SU-DHL-6 (cell line): Measurements from ENCODE around the gene ETF1.
"Not testable (repeated sequence)": the region's sequence is repeated elsewhere in the genome, so short reads cannot be mapped to it uniquely, and the experiment has no call there.

Experiments used
- H2AFZ ChIP-seq: fragments of 200-600 bp; sonication (generic); 2 replicates; pipeline ENCODE4 v1.6.1; 2014; ENCODE audit warnings: low read depth, mild to moderate bottlenecking, moderate library complexity, mixed read lengths, antibody characterized with exemption, low read length; ENCODE audit not compliant: severe bottlenecking
- H3F3A ChIP-seq: fragments of 200-600 bp; shearing (Covaris generic); 2 replicates; pipeline ENCODE4 v1.6.0; 2016; ENCODE audit warnings: antibody characterized with exemption, mild to moderate bottlenecking; ENCODE audit not compliant: insufficient read depth
- H3K27ac ChIP-seq: fragments of 200-600 bp; sonication (generic); 2 replicates; pipeline ENCODE4 v1.5.1; 2016; ENCODE audit warnings: low read depth, mild to moderate bottlenecking, low read length, moderate library complexity, mixed read lengths
- H3K27me3 ChIP-seq: fragments of 200-600 bp; sonication (generic), shearing (Covaris generic); 2 replicates; pipeline ENCODE4 v1.6.0; 2014; ENCODE audit warnings: mild to moderate bottlenecking, low read length
- H3K36me3 ChIP-seq: fragments of 200-600 bp; sonication (generic); 2 replicates; pipeline ENCODE4 v1.6.1; 2014; ENCODE audit warnings: mild to moderate bottlenecking, low read length, mixed read lengths
- H3K4me2 ChIP-seq: fragments of 300-600, 200-600 bp; shearing (Covaris generic), sonication (generic); 2 replicates; pipeline ENCODE4 v1.6.0; 2014; ENCODE audit warnings: low read length, low read depth, mild to moderate bottlenecking; ENCODE audit not compliant: poor library complexity, severe bottlenecking
- H3K4me3 ChIP-seq: fragments of 200-600 bp; sonication (generic); 2 replicates; pipeline ENCODE4 v1.5.1; 2014; ENCODE audit warnings: antibody characterized with exemption, low read length, mild to moderate bottlenecking, mixed read lengths; ENCODE audit not compliant: insufficient read depth, poor library complexity, severe bottlenecking
- H3K79me2 ChIP-seq: fragments of 200-600 bp; sonication (generic); 2 replicates; pipeline ENCODE4 v1.6.1; 2014; ENCODE audit warnings: mild to moderate bottlenecking, low read length, moderate library complexity; ENCODE audit not compliant: insufficient read depth
- H3K9ac ChIP-seq: fragments of 200-600 bp; sonication (generic); 2 replicates; pipeline ENCODE4 v1.7.0; 2014; ENCODE audit warnings: mild to moderate bottlenecking, low read length
- H3K9me2 ChIP-seq: fragments of 200-600 bp; sonication (generic); replicated peaks from 2 replicates; pipeline ENCODE4 v1.6.1; 2014; ENCODE audit warnings: low read length; ENCODE audit not compliant: insufficient read depth
- H3K9me3 ChIP-seq: fragments of 200-600 bp; sonication (generic); 2 replicates; pipeline ENCODE4 v1.6.1; 2014; ENCODE audit warnings: low read length, mixed read lengths; ENCODE audit not compliant: insufficient read depth
- H4K20me1 ChIP-seq: fragments of 200-600 bp; sonication (generic); 2 replicates; pipeline ENCODE4 v1.6.1; 2014; ENCODE audit warnings: low read depth, mild to moderate bottlenecking, antibody characterized with exemption, low read length, moderate library complexity, mixed read lengths
- CTCF ChIP-seq: fragments of 200-600 bp; sonication (generic); IDR thresholded peaks from one replicate; pipeline ENCODE4 v1.5.1; 2017; ENCODE audit warnings: antibody characterized with exemption, mild to moderate bottlenecking, low read length, moderate library complexity; ENCODE audit not compliant: insufficient read depth, poor library complexity, severe bottlenecking
- EZH2phosphoT487 ChIP-seq: fragments of 200-600 bp; sonication (generic), shearing (Covaris generic); conservative IDR thresholded peaks from 2 replicates; pipeline ENCODE4 v1.6.1; 2018; ENCODE audit warnings: mild to moderate bottlenecking, antibody characterized with exemption, low read length, moderate library complexity, mixed read lengths

The ETF1 gene

GRCh38 chr5:138514021-138514420 lies 29.0 kb downstream of the ETF1 start:
- Histone ChIP-seq H3K79me2 (peaks cover 20% of the 10 kb centered on the region), H2AFZ (no peak overlapping the region), H3K9ac (no peak overlapping the region), H4K20me1 (no peaks in the 10 kb centered on the region; the same call in 1 of the 2 replicates), H3F3A (no peaks in the 10 kb centered on the region; the same call in none of the 2 replicates), H3K4me3 (no peak overlapping the region), H3K9me2 (no peaks in the 10 kb centered on the region), H3K27me3 (no peaks in the 10 kb centered on the region), H3K27ac (no peak overlapping the region), H3K9me3 (no peaks in the 10 kb centered on the region), H3K36me3 (peaks cover 34% of the 10 kb centered on the region), H3K4me2 (no peak overlapping the region)
- TF ChIP-seq CTCF (no peak), EZH2phosphoT487 (no peak)

- peaks cover 10% of the 10 kb centered on the region for H3F3A ChIP-seq
- H3K79me2 ChIP-seq: no peaks in the 10 kb centered on the region
- H4K20me1 ChIP-seq: no peaks in the 10 kb centered on the region
- TF ChIP-seq CTCF (no peak), EZH2phosphoT487 (no peak)
- no peaks in the 10 kb centered on the region for H3K9me2 ChIP-seq
- no peaks in the 10 kb centered on the region for H3K9me3 ChIP-seq
- no peaks in the 10 kb centered on the region for H3K27me3 ChIP-seq
- H3K4me3 ChIP-seq: no peak overlapping the region
- peaks cover 7% of the 10 kb centered on the region for H3K36me3 ChIP-seq
- H2AFZ ChIP-seq: no peak overlapping the region
- no peak overlapping the region for H3K4me2 ChIP-seq
- H3K27ac ChIP-seq: no peak overlapping the region
- no peak overlapping the region for H3K9ac ChIP-seq
Observed at GRCh38 chr5:138508958-138509357, 34.1 kb downstream of the ETF1 start.

GRCh38 chr5:138507485-138507884 lies 35.6 kb downstream of the ETF1 start:
- H3K79me2 ChIP-seq, H3K4me3 ChIP-seq, H3K27me3 ChIP-seq, H3K4me2 ChIP-seq, H3K9ac ChIP-seq, H2AFZ ChIP-seq, H3K9me2 ChIP-seq, H3K27ac ChIP-seq, H4K20me1 ChIP-seq, H3K9me3 ChIP-seq, H3K36me3 ChIP-seq: not testable (repeated sequence)
- peaks cover 10% of the 10 kb centered on the region for H3F3A ChIP-seq

GRCh38 chr5:138506370-138507306 lies 36.4 kb downstream of the ETF1 start:
- Histone ChIP-seq H3K9me3 (no peaks in the 10 kb centered on the region), H3K4me3 (no peak overlapping the region), H3K36me3 (peaks cover 7% of the 10 kb centered on the region; the same call in 1 of the 2 replicates), H3K79me2 (no peaks in the 10 kb centered on the region), H3K27ac (no peak overlapping the region), H4K20me1 (no peaks in the 10 kb centered on the region), H3K27me3 (no peaks in the 10 kb centered on the region), H3K9me2 (no peaks in the 10 kb centered on the region), H3K9ac (no peak overlapping the region), H2AFZ (no peak overlapping the region), H3K4me2 (no peak overlapping the region), H3F3A (peaks cover 10% of the 10 kb centered on the region)
- TF ChIP-seq EZH2phosphoT487: no peak
